GM18867 (cell line): ENCODE measurements around the gene CD70.
"Not testable (repeated sequence)": the region's sequence is repeated elsewhere in the genome, so short reads cannot be mapped to it uniquely, and the experiment has no call there.

Source experiments
- ATAC-seq: cut with Tn5 transposase; IDR thresholded peaks from one replicate; pipeline ENCODE4 v1.9.1; 2021; ENCODE audit warnings: mild to moderate bottlenecking, moderate library complexity; ENCODE audit not compliant: unreplicated experiment

CD70 gene

DNA sequence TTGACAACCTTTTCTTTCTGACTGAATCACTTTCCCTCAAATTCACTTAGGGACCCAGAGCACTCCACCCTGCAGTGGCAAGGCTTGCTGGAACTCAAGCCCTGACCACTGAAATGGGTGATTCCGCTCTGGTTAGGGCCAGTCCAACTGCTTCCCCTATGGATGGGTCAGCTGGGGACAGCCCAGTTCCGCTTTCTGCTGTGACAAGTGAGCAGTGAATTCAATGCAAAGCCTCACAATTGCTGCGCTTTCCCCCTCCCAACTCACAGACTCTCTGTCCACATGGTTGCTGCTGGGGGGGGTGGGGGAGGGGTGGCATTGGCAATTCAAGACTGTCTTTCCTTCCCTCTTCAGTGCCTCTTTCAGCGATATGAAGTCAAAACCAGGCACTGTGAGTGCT lies 18.7 kb downstream of the CD70 start:
- ATAC-seq = no peak

- no peak for ATAC-seq
These were observed 19.8 kb downstream of the CD70 start for GRCh38 chr19:6571167-6571566.

- ATAC-seq = no peak
These were observed 20.2 kb downstream of the CD70 start for GRCh38 chr19:6570764-6571163.

- no peak for ATAC-seq
These were observed 22.1 kb downstream of the CD70 start for GRCh38 chr19:6568816-6569215.

DNA sequence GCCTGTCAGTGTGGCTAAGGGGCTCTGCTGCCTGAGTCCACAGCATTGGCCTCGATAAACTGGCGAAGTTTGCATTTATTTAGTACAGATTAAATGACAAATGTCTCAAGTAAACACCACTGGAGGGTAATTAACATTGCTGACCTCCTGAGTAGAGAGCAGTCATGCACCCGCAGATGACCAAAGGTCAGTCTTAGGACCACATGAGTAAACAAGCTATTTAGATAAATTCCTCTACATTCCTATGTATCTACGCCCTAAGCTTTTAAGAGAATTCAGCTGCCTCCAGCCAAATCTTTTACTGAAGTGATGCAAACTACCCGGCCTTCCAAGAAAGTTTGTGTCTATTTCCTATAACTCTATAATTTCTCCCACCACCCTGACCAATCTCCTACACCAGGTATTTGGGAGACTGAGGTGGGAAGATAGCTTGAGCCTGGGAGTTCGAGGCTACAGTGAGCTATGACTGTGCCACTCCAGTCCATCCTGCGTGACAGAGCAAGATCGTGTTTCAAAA lies 22.9 kb downstream of the CD70 start:
- no peak for ATAC-seq

DNA sequence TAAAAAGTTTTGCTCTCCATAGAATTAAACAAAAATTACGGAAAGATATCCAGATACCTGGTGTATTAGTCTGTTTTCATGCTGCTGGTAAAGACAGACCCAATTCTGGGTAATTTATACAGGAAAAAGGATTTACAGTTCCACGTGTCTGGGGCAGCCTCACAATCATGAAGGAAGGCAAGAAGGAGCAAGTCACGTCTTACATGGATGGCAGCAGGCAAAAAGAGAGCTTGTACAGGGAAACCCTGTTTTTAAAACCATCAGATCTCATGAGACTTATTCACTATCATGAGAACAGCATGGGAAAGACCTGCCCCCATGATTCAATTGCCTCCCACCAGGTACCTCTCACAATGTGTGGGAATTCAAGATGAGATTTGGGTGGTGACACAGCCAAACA lies 24.2 kb downstream of the CD70 start:
- ATAC-seq = not testable (repeated sequence)

DNA sequence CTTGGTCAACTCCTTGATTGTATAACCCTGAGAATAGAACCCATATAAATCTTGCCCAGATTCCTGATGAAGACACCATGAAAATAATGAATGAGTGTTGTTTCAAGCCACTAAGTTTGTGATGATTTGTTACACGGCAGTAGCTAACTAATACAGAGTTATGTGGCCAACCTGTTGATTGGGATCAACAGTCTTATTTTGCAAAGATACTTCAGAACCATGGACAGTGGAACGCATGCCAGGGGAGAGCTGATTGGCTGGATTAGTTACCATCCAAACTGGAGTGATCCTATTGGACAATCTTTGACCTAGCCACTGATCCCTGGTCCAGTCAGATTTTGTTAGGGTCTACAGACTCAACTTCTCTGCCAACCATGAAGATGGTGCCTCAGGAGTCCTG lies 26.6 kb downstream of the CD70 start:
- no peak for ATAC-seq

- ATAC-seq = not testable (repeated sequence)
These were observed 28.5 kb downstream of the CD70 start for GRCh38 chr19:6562437-6562836.

GRCh38 chr19:6556480-6557195 lies 34.3 kb downstream of the CD70 start:
- no peak for ATAC-seq

DNA sequence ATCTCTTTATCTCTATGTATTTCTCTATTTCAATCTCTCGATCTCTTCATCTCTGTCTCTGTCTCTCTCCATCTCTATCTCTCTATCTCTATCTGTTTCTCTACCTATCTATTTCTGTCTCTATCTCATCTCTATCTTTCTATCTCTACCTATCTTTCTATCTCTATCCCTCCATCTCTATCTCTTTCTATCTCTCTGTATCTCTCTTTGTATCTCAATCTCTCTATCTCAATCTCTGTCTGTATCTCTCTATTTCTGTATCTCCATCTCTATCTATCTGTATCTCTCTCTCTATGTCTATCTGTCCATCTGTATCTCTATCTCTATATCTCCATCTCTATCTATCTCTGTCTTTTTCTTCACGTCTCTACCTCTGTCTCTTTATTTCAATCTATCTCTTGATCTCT lies 34.9 kb downstream of the CD70 start:
- no peak for ATAC-seq

DNA sequence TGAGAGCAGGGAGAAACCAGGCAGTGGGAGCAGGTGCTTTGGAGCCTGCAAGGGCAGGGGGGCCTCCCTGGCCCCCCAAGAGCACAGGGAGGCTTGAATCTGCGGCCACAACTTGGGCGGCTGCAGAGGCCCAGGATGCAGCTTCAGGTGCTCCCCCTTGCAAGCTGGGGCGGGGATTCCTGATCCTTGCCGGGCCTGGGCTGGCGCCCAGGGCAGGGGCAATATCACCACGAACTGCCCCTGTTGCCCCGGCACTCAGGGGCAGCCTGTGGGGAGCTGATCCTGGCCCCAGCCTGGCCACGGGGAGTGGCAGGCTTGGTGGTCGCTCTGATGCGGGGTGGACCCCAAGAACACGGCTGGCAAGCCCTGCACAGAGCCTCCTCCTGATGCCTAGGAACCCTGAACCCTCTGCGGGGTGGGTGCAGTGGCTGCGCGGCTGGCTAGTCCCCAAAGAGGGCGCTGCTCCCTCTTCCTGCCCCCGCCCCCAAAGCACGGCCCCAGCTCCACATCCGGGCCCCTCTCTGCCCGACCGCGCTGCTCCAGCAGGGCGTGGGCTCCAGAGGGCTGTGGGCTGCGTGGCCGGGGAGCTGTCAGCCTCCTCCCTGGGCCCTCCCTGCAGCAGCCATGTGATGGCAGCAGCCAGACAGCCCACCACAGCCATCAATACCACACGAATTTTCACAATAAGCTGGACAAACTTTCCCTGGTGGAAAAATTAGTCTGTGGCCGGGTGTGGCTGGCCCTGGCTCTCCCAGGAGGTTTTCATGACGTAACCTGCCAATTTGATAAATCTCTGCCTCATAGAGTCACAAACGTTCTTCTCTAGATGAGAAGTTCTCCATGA lies 39.1 kb downstream of the CD70 start:
- ATAC-seq = no peak

GRCh38 chr19:6551091-6551490 lies 39.9 kb downstream of the CD70 start:
- no peak for ATAC-seq

DNA sequence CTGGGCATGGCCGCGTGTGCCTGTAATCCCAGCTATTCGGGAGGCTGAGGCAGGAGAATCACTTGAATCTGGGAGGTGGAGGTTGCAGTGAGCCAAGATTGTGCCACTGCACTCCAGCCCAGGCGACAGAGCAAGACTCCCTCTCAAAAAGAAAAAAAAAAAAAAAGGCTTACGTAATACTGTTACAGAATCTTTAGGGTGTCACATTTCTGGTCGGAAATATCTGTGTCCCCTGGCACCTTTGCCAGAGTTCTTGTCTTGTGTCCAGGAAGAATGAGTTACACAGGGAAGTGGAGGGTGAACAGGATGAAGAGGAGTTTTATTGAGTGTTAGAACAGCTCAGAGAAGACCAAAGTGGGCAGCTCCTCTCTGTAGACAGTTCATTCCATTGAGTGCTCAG lies 40.3 kb downstream of the CD70 start:
- not testable (repeated sequence) for ATAC-seq

DNA sequence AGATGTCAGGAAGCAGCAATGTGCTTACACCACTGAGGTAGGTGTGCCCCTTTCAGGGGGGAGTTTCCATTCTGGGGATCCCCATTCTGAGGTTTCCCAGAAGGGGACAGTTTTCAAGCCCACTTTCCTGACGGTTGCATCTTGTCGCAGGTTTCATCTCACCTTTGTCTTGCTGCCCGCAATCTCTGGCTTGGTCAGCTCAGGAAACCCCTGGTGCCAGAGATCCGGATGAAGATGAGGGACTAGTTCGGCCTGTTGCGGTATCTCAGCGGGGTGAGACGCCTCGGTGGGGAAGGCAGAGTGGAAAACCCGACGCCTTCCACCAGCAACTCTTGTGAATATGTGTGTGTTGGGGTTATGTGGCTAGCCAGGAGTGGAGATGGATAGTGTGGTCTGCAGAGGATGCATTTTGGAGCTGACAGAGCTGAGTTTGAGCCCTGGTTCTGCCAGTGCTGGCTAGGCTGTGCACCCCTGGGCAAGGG lies 47.0 kb downstream of the CD70 start:
- no peak for ATAC-seq

GRCh38 chr19:6540918-6541689 lies 49.8 kb downstream of the CD70 start:
- ATAC-seq = no peak

- ATAC-seq = no peak
These were observed 51.4 kb downstream of the CD70 start for GRCh38 chr19:6539514-6539913.
